Measurements from ENCODE around the gene CBX5. TPM values are rescaled to one million over a fixed set of nuclear protein-coding genes. Genes with fewer than 3 reads are reported as not detected.

The CBX5 gene
- total RNA-seq, 2 experiments from 2014 or later, result 115 to 299 TPM

- no peak overlapping the region for H3K27ac ChIP-seq (ENCODE audit: low read depth, low read length, poor library complexity, severe bottlenecking)
- H2AFZ ChIP-seq (ENCODE audit: low read length), result no peak overlapping the region
- H3K4me3 ChIP-seq (ENCODE audit: low read depth, low read length, poor library complexity, severe bottlenecking), result no peak overlapping the region
- no TSS peak for BruUV-seq (replicated peaks)
- CTCF ChIA-PET (ENCODE audit: unreplicated experiment), result no interaction called here
- no peak overlapping the region for H3K4me2 ChIP-seq (ENCODE audit: low read length)
- H3K36me3 ChIP-seq (ENCODE audit: insufficient read depth, low read length), result no peaks in the 10 kb centered on the region
- no peaks in the 10 kb centered on the region for H4K20me1 ChIP-seq (ENCODE audit: insufficient read depth, low read length)
- intact Hi-C loops (cut with micrococcal nuclease; ENCODE audit: unreplicated experiment), result no loop called here
- no peaks in the 10 kb centered on the region for H3K9me3 ChIP-seq (ENCODE audit: low read length)
- H3K9me2 ChIP-seq (ENCODE audit: insufficient read depth, low read length), result no peaks in the 10 kb centered on the region
- peaks cover 49% of the 10 kb centered on the region for H3K4me1 ChIP-seq (ENCODE audit: insufficient read depth, low read length, poor library complexity, severe bottlenecking)
- POLR2A ChIA-PET, result no interaction called here
- DNase-seq (ENCODE audit: low spot score), result no peak
- TF ChIP-seq EZH2phosphoT487 (IDR thresholded peaks at IDR 0.05; ENCODE audit: borderline replicate concordance, low read depth, low read length), result no peak
- TF ChIP-seq, protein P1, sequence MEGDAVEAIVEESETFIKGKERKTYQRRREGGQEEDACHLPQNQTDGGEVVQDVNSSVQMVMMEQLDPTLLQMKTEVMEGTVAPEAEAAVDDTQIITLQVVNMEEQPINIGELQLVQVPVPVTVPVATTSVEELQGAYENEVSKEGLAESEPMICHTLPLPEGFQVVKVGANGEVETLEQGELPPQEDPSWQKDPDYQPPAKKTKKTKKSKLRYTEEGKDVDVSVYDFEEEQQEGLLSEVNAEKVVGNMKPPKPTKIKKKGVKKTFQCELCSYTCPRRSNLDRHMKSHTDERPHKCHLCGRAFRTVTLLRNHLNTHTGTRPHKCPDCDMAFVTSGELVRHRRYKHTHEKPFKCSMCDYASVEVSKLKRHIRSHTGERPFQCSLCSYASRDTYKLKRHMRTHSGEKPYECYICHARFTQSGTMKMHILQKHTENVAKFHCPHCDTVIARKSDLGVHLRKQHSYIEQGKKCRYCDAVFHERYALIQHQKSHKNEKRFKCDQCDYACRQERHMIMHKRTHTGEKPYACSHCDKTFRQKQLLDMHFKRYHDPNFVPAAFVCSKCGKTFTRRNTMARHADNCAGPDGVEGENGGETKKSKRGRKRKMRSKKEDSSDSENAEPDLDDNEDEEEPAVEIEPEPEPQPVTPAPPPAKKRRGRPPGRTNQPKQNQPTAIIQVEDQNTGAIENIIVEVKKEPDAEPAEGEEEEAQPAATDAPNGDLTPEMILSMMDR (conservative IDR thresholded peaks at IDR 0.05; ENCODE audit: low read length), result no peak
- H3K79me2 ChIP-seq (ENCODE audit: insufficient read depth, low read depth, low read length), result no peaks in the 10 kb centered on the region
Measured at GRCh38 chr12:54213079-54213478, 66.8 kb downstream of the CBX5 start.

GRCh38 chr12:54211920-54212319 is 68.0 kb downstream of the CBX5 start:
- ChIA-PET CTCF (ENCODE audit: unreplicated experiment) (no interaction called here), POLR2A (no interaction called here)
- Histone ChIP-seq H3K79me2 (ENCODE audit: insufficient read depth, low read depth, low read length) (no peaks in the 10 kb centered on the region), H3K9me3 (ENCODE audit: low read length) (no peaks in the 10 kb centered on the region), H2AFZ (ENCODE audit: low read length) (no peak overlapping the region), H3K9me2 (ENCODE audit: insufficient read depth, low read length) (no peaks in the 10 kb centered on the region), H3K4me2 (ENCODE audit: low read length) (no peak overlapping the region), H3K27ac (ENCODE audit: low read depth, low read length, poor library complexity, severe bottlenecking) (no peak overlapping the region), H3K4me1 (ENCODE audit: insufficient read depth, low read length, poor library complexity, severe bottlenecking) (peaks cover 48% of the 10 kb centered on the region), H3K4me3 (ENCODE audit: low read depth, low read length, poor library complexity, severe bottlenecking) (no peak overlapping the region), H3K36me3 (ENCODE audit: insufficient read depth, low read length) (no peaks in the 10 kb centered on the region), H4K20me1 (ENCODE audit: insufficient read depth, low read length) (no peaks in the 10 kb centered on the region)
- DNase-seq (ENCODE audit: low spot score), result no peak
- intact Hi-C loops (cut with micrococcal nuclease; ENCODE audit: unreplicated experiment), result no loop called here
- TF ChIP-seq EZH2phosphoT487 (IDR thresholded peaks at IDR 0.05; ENCODE audit: borderline replicate concordance, low read depth, low read length), result no peak
- TF ChIP-seq, protein P1 (conservative IDR thresholded peaks at IDR 0.05; ENCODE audit: low read length), result no peak
- no TSS peak for BruUV-seq (replicated peaks)

DNA sequence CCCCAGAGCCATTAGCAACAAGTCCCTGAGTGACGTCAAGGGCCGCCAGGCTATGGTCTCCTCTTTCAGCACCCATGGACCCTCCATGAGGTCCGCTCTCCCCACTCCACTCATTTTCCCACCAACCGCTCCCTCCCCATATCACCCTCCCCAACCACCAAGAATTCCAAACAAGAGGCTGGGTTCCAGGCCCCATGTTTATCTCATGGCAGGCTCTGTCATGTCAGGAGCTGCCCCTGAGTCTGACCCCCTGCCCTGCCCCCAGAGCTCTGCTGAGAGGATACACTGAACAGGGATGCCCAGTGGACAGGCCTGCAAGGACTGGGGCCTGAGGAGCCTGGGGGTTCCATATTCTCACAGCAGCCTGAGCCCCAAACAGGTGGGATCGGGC is 69.5 kb downstream of the CBX5 start:
- BruUV-seq (replicated peaks), result no TSS peak
- no peak overlapping the region for H3K4me2 ChIP-seq (ENCODE audit: low read length)
- CTCF ChIA-PET (ENCODE audit: unreplicated experiment), result interaction anchor here (0.6 kb wide), 3 partner anchors 11 to 275 kb away, joined by 3 to 4 read pairs (median 3); no protein-coding TSS in a partner anchor
- H3K4me1 ChIP-seq (ENCODE audit: insufficient read depth, low read length, poor library complexity, severe bottlenecking), result peaks cover 33% of the 10 kb centered on the region
- H2AFZ ChIP-seq (ENCODE audit: low read length), result no peak overlapping the region
- no peak for DNase-seq (ENCODE audit: low spot score)
- no peaks in the 10 kb centered on the region for H3K36me3 ChIP-seq (ENCODE audit: insufficient read depth, low read length)
- POLR2A ChIA-PET, result no interaction called here
- H3K27ac ChIP-seq (ENCODE audit: low read depth, low read length, poor library complexity, severe bottlenecking), result no peak overlapping the region
- no peaks in the 10 kb centered on the region for H3K9me3 ChIP-seq (ENCODE audit: low read length)
- no peaks in the 10 kb centered on the region for H3K79me2 ChIP-seq (ENCODE audit: insufficient read depth, low read depth, low read length)
- no peak overlapping the region for H3K4me3 ChIP-seq (ENCODE audit: low read depth, low read length, poor library complexity, severe bottlenecking)
- TF ChIP-seq, protein P1 (conservative IDR thresholded peaks at IDR 0.05; ENCODE audit: low read length), result no peak
- no peak for TF ChIP-seq EZH2phosphoT487 (IDR thresholded peaks at IDR 0.05; ENCODE audit: borderline replicate concordance, low read depth, low read length)
- no peaks in the 10 kb centered on the region for H4K20me1 ChIP-seq (ENCODE audit: insufficient read depth, low read length)
- intact Hi-C loops (cut with micrococcal nuclease; ENCODE audit: unreplicated experiment), result no loop called here
- no peaks in the 10 kb centered on the region for H3K9me2 ChIP-seq (ENCODE audit: insufficient read depth, low read length)
